ENCODE results near the gene LYZL2.
"Not testable (repeated sequence)": the region's sequence is repeated elsewhere in the genome, so short reads cannot be mapped to it uniquely, and the experiment has no call there.

The LYZL2 gene

GRCh38 chr10:30651470-30652397 lies 22.2 kb upstream of the LYZL2 start:
- H3K27me3 ChIP-seq (ENCODE audit: insufficient read depth, poor library complexity, severe bottlenecking); DNase-seq (ENCODE audit: low read depth in 1 of 2, low spot score in 1 of 2); H3K4me3 ChIP-seq (replicated peaks; ENCODE audit: insufficient read depth, low read length); H3K27ac ChIP-seq (replicated peaks): not testable (repeated sequence)

GRCh38 chr10:30647089-30647488 lies 17.5 kb upstream of the LYZL2 start:
- no peak for DNase-seq (ENCODE audit: low read depth in 1 of 2, low spot score in 1 of 2)
- H3K4me3 ChIP-seq (replicated peaks; ENCODE audit: insufficient read depth, low read length), result no peak overlapping the region
- H3K27me3 ChIP-seq (ENCODE audit: insufficient read depth, poor library complexity, severe bottlenecking), result peaks cover 3% of the 10 kb centered on the region
- H3K27ac ChIP-seq (replicated peaks), result no peak overlapping the region
- TF ChIP-seq GABPA (IDR thresholded peaks at IDR 0.05; ENCODE audit: low read depth), result no peak
- no peak for TF ChIP-seq CTCF (IDR thresholded peaks at IDR 0.05; ENCODE audit: insufficient read depth, low read length)
- TF ChIP-seq REST (IDR thresholded peaks at IDR 0.05; ENCODE audit: insufficient replicate concordance, low read depth), result no peak
- no peak for TF ChIP-seq POLR2AphosphoS5 (IDR thresholded peaks at IDR 0.05; ENCODE audit: low read depth)
- TF ChIP-seq SPI1 (IDR thresholded peaks at IDR 0.05; ENCODE audit: borderline replicate concordance, low read depth), result no peak

DNA sequence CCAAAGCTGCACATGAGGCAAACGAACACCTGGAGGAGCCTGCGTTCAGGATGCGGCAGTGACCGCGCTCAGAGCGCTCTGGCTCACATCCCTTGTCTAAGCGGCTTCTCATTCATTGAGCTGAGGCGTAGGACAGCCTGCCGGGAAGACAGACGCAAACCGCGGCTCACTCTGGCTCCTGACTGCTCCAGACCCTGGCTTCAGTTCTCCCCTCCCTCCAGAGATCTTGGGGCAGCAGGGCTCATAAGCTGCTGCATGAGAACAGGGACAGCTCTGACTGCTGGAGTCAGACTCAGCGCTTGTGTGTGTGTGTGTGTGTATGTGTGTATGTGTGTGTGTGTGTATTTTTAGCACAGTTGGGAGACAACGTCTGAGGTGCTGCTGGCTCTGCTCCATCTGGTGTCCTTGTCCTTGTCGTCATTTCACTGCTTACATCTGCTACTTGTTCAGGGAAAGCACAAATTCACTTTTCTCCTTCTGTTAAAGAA lies 15.8 kb upstream of the LYZL2 start:
- DNase-seq (ENCODE audit: low read depth in 1 of 2, low spot score in 1 of 2), result no peak
- H3K27me3 ChIP-seq (ENCODE audit: insufficient read depth, poor library complexity, severe bottlenecking), result peaks cover 7% of the 10 kb centered on the region
- TF ChIP-seq POLR2AphosphoS5 (IDR thresholded peaks at IDR 0.05; ENCODE audit: low read depth), result no peak
- no peak for TF ChIP-seq SPI1 (IDR thresholded peaks at IDR 0.05; ENCODE audit: borderline replicate concordance, low read depth)
- TF ChIP-seq REST (IDR thresholded peaks at IDR 0.05; ENCODE audit: insufficient replicate concordance, low read depth), result no peak
- no peak for TF ChIP-seq CTCF (IDR thresholded peaks at IDR 0.05; ENCODE audit: insufficient read depth, low read length)
- no peak for TF ChIP-seq GABPA (IDR thresholded peaks at IDR 0.05; ENCODE audit: low read depth)
- H3K27ac ChIP-seq (replicated peaks), result no peak overlapping the region
- no peak overlapping the region for H3K4me3 ChIP-seq (replicated peaks; ENCODE audit: insufficient read depth, low read length)

GRCh38 chr10:30644408-30644861 lies 14.9 kb upstream of the LYZL2 start:
- not testable (repeated sequence) for H3K27me3 ChIP-seq (ENCODE audit: insufficient read depth, poor library complexity, severe bottlenecking); H3K4me3 ChIP-seq (replicated peaks; ENCODE audit: insufficient read depth, low read length); H3K27ac ChIP-seq (replicated peaks); DNase-seq (ENCODE audit: low read depth in 1 of 2, low spot score in 1 of 2)

- not testable (repeated sequence) for DNase-seq (ENCODE audit: low read depth in 1 of 2, low spot score in 1 of 2); H3K4me3 ChIP-seq (replicated peaks; ENCODE audit: insufficient read depth, low read length); H3K27me3 ChIP-seq (ENCODE audit: insufficient read depth, poor library complexity, severe bottlenecking); H3K27ac ChIP-seq (replicated peaks)
These were observed 14.1 kb upstream of the LYZL2 start for GRCh38 chr10:30643557-30644199.

DNA sequence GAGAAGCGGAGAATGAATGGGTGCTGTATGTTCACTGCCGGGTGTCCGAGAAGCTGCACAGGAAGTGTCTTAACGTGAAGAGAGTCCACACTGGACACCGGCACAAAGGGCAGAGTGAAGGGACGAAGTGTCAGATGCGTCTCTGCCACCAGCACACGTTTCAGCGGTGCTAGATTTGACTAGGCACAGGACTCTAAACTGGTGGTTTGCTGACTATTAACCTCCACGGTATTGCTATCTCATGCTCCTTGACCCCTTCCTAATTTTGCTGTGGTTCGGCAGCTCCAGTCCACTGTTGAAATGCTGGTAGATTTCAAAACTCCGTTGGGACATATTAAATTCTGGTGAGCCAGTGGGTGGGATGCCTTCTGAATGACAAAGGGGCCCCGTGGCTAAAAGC lies 13.3 kb upstream of the LYZL2 start:
- H3K27ac ChIP-seq (replicated peaks); H3K4me3 ChIP-seq (replicated peaks; ENCODE audit: insufficient read depth, low read length); DNase-seq (ENCODE audit: low read depth in 1 of 2, low spot score in 1 of 2); H3K27me3 ChIP-seq (ENCODE audit: insufficient read depth, poor library complexity, severe bottlenecking): not testable (repeated sequence)

Measured in HL-60 (cell line).